GM18499 (cell line): ENCODE data around the gene SMOC2.
"Not testable (repeated sequence)": the region's sequence is repeated elsewhere in the genome, so short reads cannot be mapped to it uniquely, and the experiment has no call there.

Experiments used
- ATAC-seq: cut with Tn5 transposase; IDR thresholded peaks from one replicate; pipeline ENCODE4 v1.9.1; 2021; ENCODE audit warnings: moderate number of reproducible peaks; ENCODE audit not compliant: insufficient read depth, unreplicated experiment

The SMOC2 gene

GRCh38 chr6:168585441-168585840, 144.5 kb downstream of the SMOC2 start:
- ATAC-seq, result no peak

GRCh38 chr6:168589275-168589674, 148.3 kb downstream of the SMOC2 start:
- ATAC-seq, result no peak

DNA sequence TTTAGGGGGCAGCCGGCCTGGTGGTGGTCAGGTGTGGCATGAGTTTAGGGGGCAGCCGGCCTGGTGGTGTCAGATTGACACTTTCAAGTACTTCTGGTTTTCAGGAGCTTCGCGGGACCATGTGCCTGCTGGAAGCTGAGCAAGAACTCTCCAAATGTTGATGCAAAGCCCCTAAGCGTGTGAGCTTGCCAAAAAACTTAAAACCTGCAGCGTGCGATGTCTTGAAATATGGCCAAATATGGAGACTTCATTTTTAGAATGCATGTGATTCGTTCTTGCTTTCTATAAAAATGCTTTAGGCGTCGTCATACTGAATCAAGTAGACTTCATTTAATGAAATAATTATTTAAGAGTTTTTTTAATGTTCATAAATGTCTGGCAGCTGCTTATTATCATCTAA, 149.4 kb downstream of the SMOC2 start:
- no peak for ATAC-seq

DNA sequence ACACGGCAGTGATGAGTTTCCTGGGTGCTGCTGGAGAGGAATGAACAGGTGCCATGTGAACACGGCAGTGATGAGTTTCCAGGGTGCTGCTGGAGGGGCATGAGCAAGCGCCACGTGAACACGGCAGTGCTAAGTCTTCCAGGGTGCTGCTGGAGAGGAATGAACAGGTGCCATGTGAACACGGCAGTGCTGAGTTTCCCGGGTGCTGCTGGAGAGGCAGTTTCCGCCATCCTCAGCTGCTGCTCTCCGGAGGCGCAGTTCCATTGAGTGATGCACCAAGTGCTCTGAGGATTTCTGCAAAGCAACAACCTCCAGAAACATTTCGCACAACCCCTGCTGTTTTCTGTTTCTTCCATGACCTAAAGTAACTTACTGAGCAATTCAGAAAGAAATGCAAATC, 155.4 kb downstream of the SMOC2 start:
- ATAC-seq, result no peak

GRCh38 chr6:168597471-168597875, 156.5 kb downstream of the SMOC2 start:
- ATAC-seq, result no peak

DNA sequence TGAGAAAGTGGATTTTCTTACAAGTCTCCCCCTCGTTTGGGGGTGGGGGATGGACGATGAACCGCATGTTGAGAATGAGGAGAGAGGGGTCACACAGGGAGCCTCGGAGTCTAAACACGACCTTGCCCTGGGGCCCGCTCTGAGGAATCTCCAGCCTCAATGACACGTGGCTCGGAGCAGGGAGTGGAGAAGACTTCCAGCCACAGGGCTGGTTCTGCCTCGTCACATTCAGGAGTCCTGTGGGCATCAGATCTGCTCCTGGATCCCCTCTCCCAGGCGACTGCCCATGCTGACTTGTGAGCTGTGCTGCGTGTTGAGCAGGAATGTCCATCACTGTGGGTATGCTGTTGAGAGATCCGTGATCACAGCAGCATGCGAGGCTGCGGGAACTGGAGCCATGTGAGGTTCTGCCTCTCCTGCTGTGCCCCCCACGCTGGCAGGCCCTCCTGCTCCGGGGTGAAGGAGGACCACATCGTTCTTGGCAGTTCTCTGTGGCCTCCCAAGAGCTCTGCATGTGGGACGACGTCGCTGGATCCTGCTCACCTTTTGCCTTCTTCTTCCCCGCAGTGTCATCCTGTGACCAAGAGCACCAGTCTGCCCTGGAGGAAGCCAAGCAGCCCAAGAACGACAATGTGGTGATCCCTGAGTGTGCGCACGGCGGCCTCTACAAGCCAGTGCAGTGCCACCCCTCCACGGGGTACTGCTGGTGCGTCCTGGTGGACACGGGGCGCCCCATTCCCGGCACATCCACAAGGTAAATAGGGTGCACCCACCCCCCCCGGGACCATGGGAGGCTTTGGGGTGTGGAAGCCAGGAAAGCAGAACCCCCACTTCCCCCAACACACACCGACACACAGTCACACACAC, 157.5 kb downstream of the SMOC2 start:
- ATAC-seq, result no peak

- ATAC-seq, result no peak
Observed at GRCh38 chr6:168599118-168599494, 158.1 kb downstream of the SMOC2 start.

- ATAC-seq, result no peak
Observed at GRCh38 chr6:168599769-168600330, 158.9 kb downstream of the SMOC2 start.

- ATAC-seq, result no peak
Observed at GRCh38 chr6:168600381-168600780, 159.4 kb downstream of the SMOC2 start.

DNA sequence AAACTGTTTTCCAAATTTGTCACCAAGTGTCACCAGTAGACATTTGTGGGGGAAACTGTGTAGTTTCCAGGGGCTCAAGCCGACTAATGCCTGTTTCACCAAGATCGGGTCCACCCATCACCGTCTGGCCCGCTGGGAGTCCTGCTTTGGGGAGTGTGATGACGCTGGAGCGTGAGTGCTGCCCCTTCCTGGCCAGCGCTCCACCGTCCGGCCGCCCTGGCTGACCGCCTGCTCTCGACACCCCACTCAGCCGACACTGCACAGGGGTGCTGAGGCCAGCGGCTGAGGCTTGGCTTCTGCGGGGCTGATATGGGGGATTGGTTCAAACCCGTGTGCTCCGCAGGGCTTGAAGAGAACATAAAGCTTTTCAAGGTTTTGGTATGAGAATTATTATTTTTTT, 160.1 kb downstream of the SMOC2 start:
- ATAC-seq, result no peak

DNA sequence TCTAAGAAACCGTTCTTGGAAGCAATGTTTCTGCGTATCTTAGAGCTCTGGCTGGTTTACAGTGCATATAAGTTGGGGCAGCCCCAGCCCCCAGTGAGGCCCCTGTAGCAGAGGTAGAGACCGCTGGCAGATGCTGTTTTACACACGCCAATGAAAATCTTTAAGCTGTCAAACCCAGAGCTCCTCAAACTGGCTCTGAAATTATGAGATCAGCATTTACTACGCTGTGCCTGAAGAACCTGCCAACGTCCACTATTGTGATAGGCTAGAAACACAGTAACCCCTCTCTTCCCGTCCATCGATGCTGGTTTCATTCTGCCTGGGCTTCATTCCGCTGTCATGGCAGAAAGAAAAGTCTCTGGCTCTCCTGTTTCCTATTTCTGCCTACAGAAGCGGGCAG, 160.6 kb downstream of the SMOC2 start:
- no peak for ATAC-seq

- ATAC-seq, result no peak
Observed at GRCh38 chr6:168602576-168602975, 161.6 kb downstream of the SMOC2 start.

- ATAC-seq, result no peak
Observed at GRCh38 chr6:168603234-168603633, 162.2 kb downstream of the SMOC2 start.

DNA sequence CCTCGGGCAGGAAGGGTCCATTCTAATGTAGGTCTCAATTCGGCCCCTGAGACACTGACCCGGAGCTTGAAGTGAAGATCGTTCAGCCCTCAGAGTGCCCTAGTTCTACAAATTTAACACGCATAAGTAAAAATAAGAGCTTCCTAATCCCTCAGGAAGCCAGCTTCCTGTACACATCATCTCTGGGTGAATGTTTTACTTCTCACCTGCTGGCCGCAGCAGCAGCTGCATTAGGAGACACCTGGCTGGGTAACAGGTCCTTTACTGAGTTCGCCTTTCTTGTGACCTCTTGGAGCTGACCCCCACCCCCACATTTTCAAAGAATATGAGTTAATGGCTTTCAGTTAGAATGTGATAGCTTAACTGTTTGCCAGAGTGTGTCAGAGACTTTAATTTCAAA, 165.0 kb downstream of the SMOC2 start:
- no peak for ATAC-seq

- no peak for ATAC-seq
Observed at GRCh38 chr6:168606722-168607121, 165.7 kb downstream of the SMOC2 start.

DNA sequence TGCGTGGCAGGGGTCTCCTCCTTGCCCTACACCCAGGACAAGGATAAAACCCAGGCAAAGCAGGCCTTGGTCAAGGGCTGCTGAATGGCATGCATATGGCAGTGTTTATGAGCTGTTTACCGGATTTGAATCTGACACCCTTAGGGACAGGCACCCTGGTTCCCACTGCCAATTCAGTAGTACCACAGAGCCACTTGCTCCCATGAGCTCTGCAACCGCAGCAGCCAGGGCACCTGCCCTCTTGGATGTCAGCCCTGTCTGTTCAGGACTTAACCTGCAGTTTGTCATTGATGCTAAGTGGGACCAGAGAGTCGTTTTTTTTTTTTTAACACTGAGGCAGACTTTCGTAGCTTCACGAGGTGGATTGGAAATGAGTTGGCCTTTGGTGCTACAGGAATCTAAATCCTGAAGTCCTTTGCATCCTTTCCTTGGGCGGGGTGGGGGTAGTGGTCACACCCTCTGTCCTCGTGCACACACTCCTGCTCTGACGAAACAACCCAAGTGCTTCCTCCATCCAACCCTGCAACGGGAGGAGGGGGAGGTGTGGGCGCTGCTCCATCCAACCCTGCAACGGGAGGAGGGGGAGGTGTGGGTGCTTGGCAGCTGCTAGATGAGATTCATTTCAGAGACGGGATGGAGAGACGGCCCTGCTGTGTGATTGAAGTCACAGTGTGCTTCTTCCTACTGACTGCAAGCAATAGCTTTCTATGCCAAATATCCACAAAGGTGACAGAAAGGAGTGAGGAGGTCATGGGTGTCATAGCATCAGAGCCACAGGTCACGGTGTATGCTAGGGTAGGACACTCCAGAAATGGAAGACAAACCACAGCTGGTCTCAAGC, 166.5 kb downstream of the SMOC2 start:
- no peak for ATAC-seq

GRCh38 chr6:168608113-168608400, 167.1 kb downstream of the SMOC2 start:
- no peak for ATAC-seq

DNA sequence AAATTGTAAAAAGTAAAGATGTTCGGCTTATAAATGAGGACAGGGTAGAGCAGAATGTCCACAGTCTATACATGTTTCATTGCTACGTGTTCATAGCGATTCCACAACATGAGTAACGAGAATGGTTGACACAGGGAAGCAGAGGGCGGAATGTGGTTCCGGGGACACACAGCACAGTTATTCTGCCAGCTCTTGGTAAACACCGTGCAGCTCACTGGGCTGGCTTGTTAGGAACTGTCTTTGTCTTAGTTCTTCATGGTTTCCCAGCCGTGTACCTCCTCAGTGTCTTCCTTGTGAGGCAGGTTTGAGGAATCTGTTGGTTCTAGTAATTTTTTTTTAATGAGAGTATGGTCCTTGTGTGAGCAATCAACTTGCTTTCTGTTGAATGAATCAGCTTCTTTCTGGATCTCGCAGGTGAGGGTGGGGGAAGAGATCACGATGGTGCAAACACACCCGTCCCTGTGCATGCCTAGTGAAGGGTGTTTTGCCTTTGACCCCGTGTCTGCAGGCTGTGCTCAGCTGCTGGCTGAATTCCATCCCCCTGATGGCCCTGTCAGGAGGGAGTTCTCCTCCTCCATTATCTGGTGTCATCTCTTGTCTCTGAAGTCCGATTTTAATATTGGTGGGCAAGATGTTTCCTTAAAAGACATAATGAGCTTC, 168.2 kb downstream of the SMOC2 start:
- no peak for ATAC-seq

GRCh38 chr6:168609914-168610490, 169.0 kb downstream of the SMOC2 start:
- ATAC-seq, result no peak

GRCh38 chr6:168610966-168611365, 170.0 kb downstream of the SMOC2 start:
- ATAC-seq, result not testable (repeated sequence)

DNA sequence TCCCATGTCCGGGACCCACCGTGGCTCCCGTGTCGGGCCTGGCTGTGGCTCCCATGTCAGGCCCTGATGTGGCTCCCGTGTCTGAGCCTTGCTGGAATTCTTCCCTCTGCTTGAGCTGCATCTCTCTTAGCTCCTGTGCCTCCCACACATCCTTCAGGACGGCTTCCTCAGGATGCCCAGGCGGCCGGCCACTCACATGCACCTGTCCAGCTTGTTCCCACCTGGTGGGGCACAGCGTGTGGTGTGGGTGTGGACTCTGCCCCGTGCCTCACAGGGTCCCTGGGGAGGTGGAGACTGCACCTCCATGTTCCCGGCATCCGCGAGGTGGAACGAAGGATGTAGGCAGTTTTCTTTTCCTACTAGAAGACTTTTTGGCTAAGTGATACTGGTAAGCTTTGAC, 170.7 kb downstream of the SMOC2 start:
- ATAC-seq, result no peak
